GM23248 (cell line): ENCODE data around the gene KL. TPM values are rescaled to one million over a fixed set of nuclear protein-coding genes. Genes with fewer than 3 reads are reported as not detected.

Experiments
- DNase-seq: peaks from one replicate; pipeline ENCODE4 v3.0.0-alpha.2; 2015
- H2AFZ ChIP-seq: fragments of 200-600 bp; sonication (generic); 2 replicates; pipeline ENCODE4 v1.6.1; 2016; ENCODE audit warnings: antibody characterized with exemption
- H3F3A ChIP-seq: fragments of 200-600 bp; sonication (generic); 2 replicates; pipeline ENCODE4 v1.6.1; 2016; ENCODE audit warnings: mild to moderate bottlenecking, antibody characterized with exemption, mixed run types; ENCODE audit not compliant: insufficient read depth
- H3K27ac ChIP-seq: fragments of 200-600 bp; sonication (generic); 2 replicates; pipeline ENCODE4 v1.5.1; 2016; ENCODE audit warnings: mild to moderate bottlenecking
- H3K27me3 ChIP-seq: fragments of 200-600 bp; sonication (generic); replicated peaks from 2 replicates; pipeline ENCODE4 v1.6.1; 2016; ENCODE audit warnings: mild to moderate bottlenecking; ENCODE audit not compliant: insufficient read depth
- H3K36me3 ChIP-seq: fragments of 200-600 bp; sonication (generic); 2 replicates; pipeline ENCODE4 v1.6.1; 2016; ENCODE audit warnings: low read depth, mild to moderate bottlenecking
- H3K4me1 ChIP-seq: fragments of 200-600 bp; sonication (generic); 2 replicates; pipeline ENCODE4 v1.6.1; 2016; ENCODE audit warnings: mild to moderate bottlenecking; ENCODE audit not compliant: insufficient read depth
- H3K4me2 ChIP-seq: fragments of 200-600 bp; sonication (generic); one replicate; pipeline ENCODE4 v1.6.1; 2016; ENCODE audit warnings: mild to moderate bottlenecking; ENCODE audit not compliant: unreplicated experiment
- H3K4me3 ChIP-seq: fragments of 200-600 bp; sonication (generic); 2 replicates; pipeline ENCODE4 v1.5.1; 2016; ENCODE audit warnings: mild to moderate bottlenecking
- H3K79me2 ChIP-seq: fragments of 200-600 bp; sonication (generic); 2 replicates; pipeline ENCODE4 v1.6.1; 2016; ENCODE audit warnings: mild to moderate bottlenecking; ENCODE audit not compliant: insufficient read depth
- H3K9ac ChIP-seq: fragments of 200-600 bp; sonication (generic); 2 replicates; pipeline ENCODE4 v1.6.1; 2016; ENCODE audit warnings: mild to moderate bottlenecking
- H3K9me2 ChIP-seq: fragments of 200-600 bp; sonication (generic); 2 replicates; pipeline ENCODE4 v1.6.1; 2016; ENCODE audit warnings: mixed run types, mild to moderate bottlenecking, moderate library complexity; ENCODE audit not compliant: insufficient read depth
- H3K9me3 ChIP-seq: fragments of 200-600 bp; sonication (generic); one replicate; pipeline ENCODE4 v1.6.1; 2017; ENCODE audit warnings: low read depth
- H4K20me1 ChIP-seq: fragments of 200-600 bp; sonication (generic); 2 replicates; pipeline ENCODE4 v1.6.0; 2016; ENCODE audit not compliant: insufficient read depth
- EZH2 ChIP-seq: fragments of 200-600 bp; sonication (generic); IDR thresholded peaks from 2 replicates; pipeline ENCODE4 v1.6.1; 2018; ENCODE audit warnings: antibody characterized with exemption, mild to moderate bottlenecking; ENCODE audit not compliant: insufficient read depth, poor library complexity, severe bottlenecking
- EZH2phosphoT487 ChIP-seq: fragments of 200-600 bp; sonication (generic); IDR thresholded peaks from 2 replicates; pipeline ENCODE4 v1.6.1; 2018; ENCODE audit warnings: antibody characterized with exemption, moderate library complexity, mild to moderate bottlenecking, low read depth; ENCODE audit not compliant: insufficient read depth
- WGBS, 2 experiments: methylation state at CpG; one replicate each; pipeline ENCODE4 v1.1.6; 2015 to 2017; ENCODE audit warnings: low lambda C conversion rate in 2 of 2, low coverage in 1 of 2; ENCODE audit errors: missing lambda C conversion rate in 2 of 2; 5-methylcytosine and 5-hydroxymethylcytosine counted together
- in situ Hi-C: fragments of 300-500 bp; cut with MboI; formaldehyde crosslinking; loops from 2 replicates; pipeline ENCODE4 v1.15.0; 2020
- polyA plus RNA-seq: library from polyadenylated mRNA; unstranded; fragments of >200 nt; fragmentation: Nextera tagmentation; extraction: Ambion mirVana; gene quantifications from 2 replicates; pipeline ENCODE4 v1.2.1, GENCODE V29; 2016
- total RNA-seq: library from RNA; depleted of rRNA; stranded (reverse); fragments of >200 nt; shearing (Covaris generic); gene quantifications from 2 replicates; pipeline ENCODE4 v1.2.3, GENCODE V29; 2014

Gene KL
- total and polyA plus RNA-seq, 2 experiments from 2014 or later: 0.22 TPM; not detected in 1

GRCh38 chr13:33112766-33113165 is 96.5 kb downstream of the KL start:
- H3K27me3 ChIP-seq: no peaks in the 10 kb centered on the region
- H3K27ac ChIP-seq: no peak overlapping the region
- H3K4me1 ChIP-seq: peaks cover 51% of the 10 kb centered on the region
- H3K36me3 ChIP-seq: peaks cover 29% of the 10 kb centered on the region
- in situ Hi-C loops: no loop called here
- H3K9me3 ChIP-seq: no peaks in the 10 kb centered on the region
- WGBS, 2 experiments: 30 to 42% methylated on average over 12 of the region's 12 CpGs
- H3K4me3 ChIP-seq: no peak overlapping the region
- H3K79me2 ChIP-seq: no peaks in the 10 kb centered on the region
- H3K9me2 ChIP-seq: no peaks in the 10 kb centered on the region
- H2AFZ ChIP-seq: no peak overlapping the region
- DNase-seq: peak; percentile 53
- H3K4me2 ChIP-seq: no peak overlapping the region
- peak overlapping the region; percentile 39; the same call in 1 of the 2 replicates for H3K9ac ChIP-seq
- TF ChIP-seq EZH2phosphoT487: no peak
- TF ChIP-seq EZH2: no peak
- peaks cover 45% of the 10 kb centered on the region for H3F3A ChIP-seq
- H4K20me1 ChIP-seq: no peaks in the 10 kb centered on the region

- Histone ChIP-seq H3K27me3 (no peaks in the 10 kb centered on the region), H3K4me2 (no peak overlapping the region), H3K9ac (no peak overlapping the region), H3K4me3 (no peak overlapping the region), H3K79me2 (no peaks in the 10 kb centered on the region), H4K20me1 (no peaks in the 10 kb centered on the region), H2AFZ (no peak overlapping the region), H3K9me2 (no peaks in the 10 kb centered on the region), H3K36me3 (peaks cover 41% of the 10 kb centered on the region), H3K4me1 (peaks cover 40% of the 10 kb centered on the region), H3F3A (peaks cover 47% of the 10 kb centered on the region), H3K27ac (no peak overlapping the region), H3K9me3 (no peaks in the 10 kb centered on the region)
- no peak for TF ChIP-seq EZH2
- TF ChIP-seq EZH2phosphoT487: no peak
- in situ Hi-C loops: no loop called here
- 97 to 98% methylated on average over 5 of the region's 5 CpGs for WGBS, 2 experiments
- no peak for DNase-seq
These were observed 97.9 kb downstream of the KL start for GRCh38 chr13:33114146-33114545.

- no peak overlapping the region for H3K27ac ChIP-seq
- no peaks in the 10 kb centered on the region for H3K27me3 ChIP-seq
- H3K4me3 ChIP-seq: no peak overlapping the region
- no peaks in the 10 kb centered on the region for H3K9me3 ChIP-seq
- 88 to 93% methylated on average over 2 of the region's 2 CpGs for WGBS, 2 experiments
- TF ChIP-seq EZH2phosphoT487: no peak
- in situ Hi-C loops: no loop called here
- peaks cover 48% of the 10 kb centered on the region for H3K36me3 ChIP-seq
- no peak for DNase-seq
- no peak overlapping the region for H3K9ac ChIP-seq
- H3K79me2 ChIP-seq: no peaks in the 10 kb centered on the region
- no peak overlapping the region for H2AFZ ChIP-seq
- no peaks in the 10 kb centered on the region for H3K9me2 ChIP-seq
- H3K4me2 ChIP-seq: no peak overlapping the region
- H3K4me1 ChIP-seq: peaks cover 36% of the 10 kb centered on the region
- H4K20me1 ChIP-seq: no peaks in the 10 kb centered on the region
- peaks cover 46% of the 10 kb centered on the region for H3F3A ChIP-seq
These were observed 99.1 kb downstream of the KL start for GRCh38 chr13:33115274-33115673.
